SK-N-SH (cell line): ENCODE data around the gene ARHGAP27.

Experiments used
- CHD2 ChIP-seq: fragments of 150-350 bp; IDR thresholded peaks from 2 replicates; pipeline ENCODE4 v1.6.1; 2018; ENCODE audit warnings: low read length; ENCODE audit not compliant: partially characterized antibody
- CTCF ChIP-seq: fragments of 200-600 bp; sonication (generic); IDR thresholded peaks from 2 replicates; pipeline ENCODE4 v1.6.1; 2017; ENCODE audit warnings: antibody characterized with exemption, mild to moderate bottlenecking, moderate library complexity
- EZH2phosphoT487 ChIP-seq: fragments of 200-600 bp; sonication (generic); IDR thresholded peaks from 2 replicates; pipeline ENCODE4 v1.6.1; 2017; ENCODE audit warnings: low read depth, mixed run types, mild to moderate bottlenecking, antibody characterized with exemption, moderate library complexity, borderline replicate concordance
- FOXM1 ChIP-seq: IDR thresholded peaks from 2 replicates; pipeline ENCODE4 v1.4.0; 2012; ENCODE audit warnings: low read depth, mild to moderate bottlenecking
- GABPA ChIP-seq: IDR thresholded peaks from 2 replicates; pipeline ENCODE4 v1.4.0; 2012; ENCODE audit warnings: low read depth, mild to moderate bottlenecking
- GATA2 ChIP-seq: sonication (generic); formaldehyde crosslinking; IDR thresholded peaks from 2 replicates; pipeline ENCODE4 v1.5.0; 2020; ENCODE audit warnings: mild to moderate bottlenecking, missing genetic modification reagents
- PBX3 ChIP-seq: IDR thresholded peaks from 2 replicates; pipeline ENCODE4; 2012
- POLR2AphosphoS5 ChIP-seq: IDR thresholded peaks from 2 replicates; pipeline ENCODE4 v1.6.1; 2012; ENCODE audit warnings: low read depth, low read length
- RCOR1 ChIP-seq: fragments of 150-350 bp; IDR thresholded peaks from 2 replicates; pipeline ENCODE4 v1.6.1; 2017; ENCODE audit warnings: antibody characterized with exemption, low read length
- RFX5 ChIP-seq: IDR thresholded peaks from 2 replicates; pipeline ENCODE4 v1.6.1; 2012; ENCODE audit warnings: mild to moderate bottlenecking, improper control_type of control experiment, low read length
- TAF1 ChIP-seq: IDR thresholded peaks from 2 replicates; pipeline ENCODE4 v1.6.1; 2012; ENCODE audit warnings: low read depth, mild to moderate bottlenecking, low read length, moderate library complexity, borderline replicate concordance
- USF2 ChIP-seq: fragments of 150-350 bp; IDR thresholded peaks from 2 replicates; pipeline ENCODE4 v1.6.1; 2017; ENCODE audit warnings: antibody characterized with exemption, low read length, low read depth, borderline replicate concordance
- YY1 ChIP-seq: IDR thresholded peaks from 2 replicates; pipeline ENCODE4 v1.4.0; 2012; ENCODE audit warnings: low read depth, mild to moderate bottlenecking
- ZBTB33 ChIP-seq: IDR thresholded peaks from 2 replicates; pipeline ENCODE4 v1.4.0; 2012; ENCODE audit warnings: low read depth, borderline replicate concordance

GRCh38 chr17:45353043-45353442 lies 79.6 kb downstream of the ARHGAP27 start:
- TF ChIP-seq CTCF (no peak), POLR2AphosphoS5 (no peak), PBX3 (no peak), USF2 (no peak), GATA2 (no peak), GABPA (no peak), CHD2 (no peak), ZBTB33 (no peak), EZH2phosphoT487 (no peak), TAF1 (no peak), YY1 (no peak), RCOR1 (no peak), RFX5 (no peak), FOXM1 (no peak)
